ENCODE results near the gene POR. TPM values are rescaled to one million over a fixed set of nuclear protein-coding genes. Genes with fewer than 3 reads are reported as not detected.

Gene POR
- total RNA-seq, 1 donor from 2014 or later = 45.7 TPM

DNA sequence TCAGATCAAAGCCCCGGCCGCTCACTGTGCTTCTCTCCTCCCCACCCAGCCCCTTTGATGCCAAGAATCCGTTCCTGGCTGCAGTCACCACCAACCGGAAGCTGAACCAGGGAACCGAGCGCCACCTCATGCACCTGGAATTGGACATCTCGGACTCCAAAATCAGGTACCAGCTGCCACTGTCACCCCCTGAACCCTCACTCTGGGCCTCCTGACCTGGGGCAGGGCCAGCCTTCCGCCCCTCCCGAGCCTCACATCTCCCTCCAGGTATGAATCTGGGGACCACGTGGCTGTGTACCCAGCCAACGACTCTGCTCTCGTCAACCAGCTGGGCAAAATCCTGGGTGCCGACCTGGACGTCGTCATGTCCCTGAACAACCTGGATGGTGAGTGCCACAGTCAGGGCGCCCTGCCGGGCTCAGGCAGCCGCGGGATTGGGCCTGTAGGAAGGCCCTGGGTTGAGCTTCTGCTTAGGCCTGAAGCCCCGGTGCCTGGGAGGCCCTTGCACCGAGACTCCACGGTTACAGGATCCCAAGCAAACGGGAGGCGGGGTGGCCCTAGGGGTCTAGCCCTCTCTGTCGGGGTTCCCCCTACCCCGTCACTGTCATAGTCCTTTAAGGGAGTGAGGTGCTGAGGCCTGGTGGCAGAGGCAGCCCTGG is 68.6 kb downstream of the POR start:
- DNase-seq = peak; percentile 38
- intact Hi-C loops (cut with micrococcal nuclease) = no loop called here
- ATAC-seq = no peak

DNA sequence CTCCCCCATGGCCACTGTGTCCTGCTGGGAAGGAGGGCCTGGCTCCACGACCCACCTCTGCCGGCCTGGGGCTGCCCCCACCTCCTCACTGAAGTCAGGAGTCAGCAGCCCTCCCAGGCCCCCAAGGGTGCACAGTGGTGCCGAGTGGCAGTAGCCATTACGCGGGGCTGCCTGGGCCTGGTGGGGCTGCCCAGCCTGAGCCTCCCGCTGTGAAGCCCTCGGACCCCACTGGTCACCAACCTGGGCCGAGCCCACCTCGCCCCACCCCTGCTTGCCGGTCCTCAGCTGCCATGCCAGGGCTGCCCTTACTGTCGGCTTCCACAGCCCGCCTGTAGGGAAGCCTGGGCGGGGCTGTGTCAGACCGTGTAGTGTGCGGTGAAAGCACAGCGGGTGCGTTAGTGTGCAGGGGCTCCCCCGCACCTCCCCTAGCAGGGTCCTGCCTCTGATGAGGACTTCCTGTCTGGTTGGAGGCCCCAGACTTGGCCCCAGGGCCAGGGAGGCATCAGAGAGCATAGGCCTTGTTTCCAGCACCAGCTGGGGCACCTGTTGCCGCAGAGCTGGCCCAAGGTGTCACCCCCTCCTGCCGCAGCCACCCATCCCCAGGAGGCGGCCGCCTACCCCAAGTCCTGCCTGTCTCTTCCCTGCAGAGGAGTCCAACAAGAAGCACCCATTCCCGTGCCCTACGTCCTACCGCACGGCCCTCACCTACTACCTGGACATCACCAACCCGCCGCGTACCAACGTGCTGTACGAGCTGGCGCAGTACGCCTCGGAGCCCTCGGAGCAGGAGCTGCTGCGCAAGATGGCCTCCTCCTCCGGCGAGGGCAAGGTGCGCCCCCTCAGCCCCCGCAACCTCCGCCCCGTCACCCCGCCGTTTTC is 69.4 kb downstream of the POR start:
- peak; percentile 36 for DNase-seq
- no peak for ATAC-seq
- intact Hi-C loops (cut with micrococcal nuclease) = no loop called here

DNA sequence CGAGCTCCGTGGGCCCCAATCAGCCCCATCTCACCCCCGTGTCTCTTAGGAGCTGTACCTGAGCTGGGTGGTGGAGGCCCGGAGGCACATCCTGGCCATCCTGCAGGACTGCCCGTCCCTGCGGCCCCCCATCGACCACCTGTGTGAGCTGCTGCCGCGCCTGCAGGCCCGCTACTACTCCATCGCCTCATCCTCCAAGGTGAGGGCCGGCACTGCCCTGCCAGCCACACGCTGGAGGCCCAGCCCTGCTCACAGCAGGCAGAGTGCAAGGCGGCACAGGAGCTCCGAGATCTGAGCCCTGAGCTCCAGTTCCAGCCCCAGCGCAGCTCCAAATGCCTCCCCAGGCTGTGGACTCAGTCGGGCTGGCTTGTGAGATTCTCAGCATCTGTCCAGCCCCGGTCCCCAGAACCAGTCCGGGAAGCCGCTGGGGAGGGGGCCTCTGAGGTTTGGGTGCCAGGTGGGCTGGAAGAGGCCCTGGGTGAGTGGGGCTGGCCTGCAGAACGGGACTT is 70.1 kb downstream of the POR start:
- no peak for ATAC-seq
- intact Hi-C loops (cut with micrococcal nuclease) = no loop called here
- peak; percentile 27 for DNase-seq

DNA sequence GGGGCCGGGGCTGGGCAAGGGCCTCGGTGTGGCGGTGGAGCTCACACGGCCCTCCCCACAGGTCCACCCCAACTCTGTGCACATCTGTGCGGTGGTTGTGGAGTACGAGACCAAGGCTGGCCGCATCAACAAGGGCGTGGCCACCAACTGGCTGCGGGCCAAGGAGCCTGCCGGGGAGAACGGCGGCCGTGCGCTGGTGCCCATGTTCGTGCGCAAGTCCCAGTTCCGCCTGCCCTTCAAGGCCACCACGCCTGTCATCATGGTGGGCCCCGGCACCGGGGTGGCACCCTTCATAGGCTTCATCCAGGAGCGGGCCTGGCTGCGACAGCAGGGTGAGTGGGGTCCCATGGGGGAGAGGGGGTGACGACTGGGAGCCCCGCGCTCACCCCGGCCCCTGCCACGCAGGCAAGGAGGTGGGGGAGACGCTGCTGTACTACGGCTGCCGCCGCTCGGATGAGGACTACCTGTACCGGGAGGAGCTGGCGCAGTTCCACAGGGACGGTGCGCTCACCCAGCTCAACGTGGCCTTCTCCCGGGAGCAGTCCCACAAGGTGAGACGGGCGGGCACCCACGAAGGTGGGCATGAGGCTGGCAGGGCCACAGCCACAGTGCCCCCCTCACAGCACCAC is 70.7 kb downstream of the POR start:
- intact Hi-C loops (cut with micrococcal nuclease) = no loop called here
- peak; percentile 73 for DNase-seq
- no peak for ATAC-seq

DNA sequence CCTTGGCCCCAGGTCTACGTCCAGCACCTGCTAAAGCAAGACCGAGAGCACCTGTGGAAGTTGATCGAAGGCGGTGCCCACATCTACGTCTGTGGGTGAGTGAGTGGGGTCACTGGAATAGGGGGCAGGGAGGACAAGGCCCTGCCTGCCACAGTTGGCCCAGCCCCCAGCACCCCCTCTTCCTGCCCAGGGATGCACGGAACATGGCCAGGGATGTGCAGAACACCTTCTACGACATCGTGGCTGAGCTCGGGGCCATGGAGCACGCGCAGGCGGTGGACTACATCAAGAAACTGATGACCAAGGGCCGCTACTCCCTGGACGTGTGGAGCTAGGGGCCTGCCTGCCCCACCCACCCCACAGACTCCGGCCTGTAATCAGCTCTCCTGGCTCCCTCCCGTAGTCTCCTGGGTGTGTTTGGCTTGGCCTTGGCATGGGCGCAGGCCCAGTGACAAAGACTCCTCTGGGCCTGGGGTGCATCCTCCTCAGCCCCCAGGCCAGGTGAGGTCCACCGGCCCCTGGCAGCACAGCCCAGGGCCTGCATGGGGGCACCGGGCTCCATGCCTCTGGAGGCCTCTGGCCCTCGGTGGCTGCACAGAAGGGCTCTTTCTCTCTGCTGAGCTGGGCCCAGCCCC is 71.3 kb downstream of the POR start:
- no peak for ATAC-seq
- intact Hi-C loops (cut with micrococcal nuclease) = no loop called here

DNA sequence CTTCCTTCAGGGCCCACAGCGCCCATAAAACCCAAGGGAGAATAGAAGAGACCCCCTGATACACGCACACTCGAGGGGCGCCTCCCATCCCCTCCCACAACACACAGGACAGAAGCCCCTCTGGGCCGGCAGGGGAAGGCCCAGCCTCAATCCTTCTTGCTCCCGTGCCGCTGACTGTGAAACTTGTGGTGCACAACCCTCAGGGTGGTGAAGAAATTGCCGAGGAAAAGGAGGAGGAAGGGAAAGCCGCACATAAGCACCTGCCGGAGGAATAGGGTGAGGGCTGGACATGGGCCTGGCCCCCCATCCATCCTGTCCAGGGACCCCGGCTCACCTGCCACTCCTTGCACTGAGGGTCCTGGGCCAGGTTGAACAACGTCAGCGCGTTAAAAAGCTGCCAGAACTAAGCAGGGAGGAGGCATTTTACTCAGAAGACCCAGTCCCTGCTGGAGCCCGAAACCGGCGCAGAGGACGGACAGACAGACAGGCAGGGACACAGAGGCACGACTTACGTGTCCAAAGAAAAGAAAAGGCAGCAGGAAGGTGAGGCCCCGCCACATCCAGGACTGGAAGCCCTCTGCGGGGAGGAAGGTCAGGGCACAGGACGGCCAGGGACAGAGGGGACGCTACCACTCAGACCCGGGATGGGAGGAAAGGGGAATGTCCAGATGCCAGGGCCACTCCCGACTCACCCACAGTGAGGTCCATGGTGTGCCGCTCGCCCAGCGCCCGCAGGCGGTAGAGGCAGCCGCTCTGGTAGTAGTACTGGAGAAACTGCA is 72.3 kb downstream of the POR start:
- ATAC-seq (no peak), DNase-seq (peak; percentile 38)
- intact Hi-C loops (cut with micrococcal nuclease) = no loop called here

More for the DNA sequence above, 71.3 kb downstream of the POR start:
- DNase-seq = peak; percentile 30

DNA sequence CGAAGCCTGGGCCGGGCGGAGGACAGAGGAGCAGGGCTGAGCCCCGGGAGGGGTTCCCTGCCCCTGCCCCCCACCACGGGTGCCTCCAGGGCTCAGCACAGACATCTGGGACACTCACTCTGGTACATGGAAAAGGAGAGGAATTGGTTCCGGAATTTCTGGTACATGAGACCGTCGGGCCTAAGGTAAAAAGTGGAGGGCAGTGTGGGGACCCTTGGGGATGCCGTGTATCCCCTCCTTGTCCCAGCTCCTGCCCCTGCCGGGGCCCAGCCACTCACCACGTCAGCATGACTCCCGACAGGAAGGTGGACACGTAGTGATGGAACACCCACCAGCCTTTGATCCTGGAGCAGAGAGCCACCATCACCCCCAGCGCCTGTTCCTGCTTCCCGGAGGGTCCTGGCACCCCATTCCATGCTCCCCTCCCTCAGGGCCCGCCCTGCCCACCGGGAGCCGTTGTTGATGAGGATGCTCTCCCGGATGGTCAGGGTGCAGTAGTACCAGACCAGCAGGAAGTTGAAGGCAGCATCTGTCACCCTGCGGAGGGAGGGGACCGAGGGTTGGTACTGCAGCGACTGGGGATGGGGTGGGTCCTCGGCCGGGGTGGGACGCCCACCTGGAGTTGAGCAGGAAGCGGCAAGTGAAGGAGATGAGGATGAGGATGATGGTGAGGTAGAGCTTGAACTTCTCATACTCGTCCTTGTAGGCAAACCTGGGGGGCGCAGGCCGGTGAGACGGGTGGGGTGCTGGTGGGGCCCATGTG is 73.0 kb downstream of the POR start:
- peak; percentile 28 for DNase-seq
- intact Hi-C loops (cut with micrococcal nuclease) = no loop called here
- no peak for ATAC-seq

DNA sequence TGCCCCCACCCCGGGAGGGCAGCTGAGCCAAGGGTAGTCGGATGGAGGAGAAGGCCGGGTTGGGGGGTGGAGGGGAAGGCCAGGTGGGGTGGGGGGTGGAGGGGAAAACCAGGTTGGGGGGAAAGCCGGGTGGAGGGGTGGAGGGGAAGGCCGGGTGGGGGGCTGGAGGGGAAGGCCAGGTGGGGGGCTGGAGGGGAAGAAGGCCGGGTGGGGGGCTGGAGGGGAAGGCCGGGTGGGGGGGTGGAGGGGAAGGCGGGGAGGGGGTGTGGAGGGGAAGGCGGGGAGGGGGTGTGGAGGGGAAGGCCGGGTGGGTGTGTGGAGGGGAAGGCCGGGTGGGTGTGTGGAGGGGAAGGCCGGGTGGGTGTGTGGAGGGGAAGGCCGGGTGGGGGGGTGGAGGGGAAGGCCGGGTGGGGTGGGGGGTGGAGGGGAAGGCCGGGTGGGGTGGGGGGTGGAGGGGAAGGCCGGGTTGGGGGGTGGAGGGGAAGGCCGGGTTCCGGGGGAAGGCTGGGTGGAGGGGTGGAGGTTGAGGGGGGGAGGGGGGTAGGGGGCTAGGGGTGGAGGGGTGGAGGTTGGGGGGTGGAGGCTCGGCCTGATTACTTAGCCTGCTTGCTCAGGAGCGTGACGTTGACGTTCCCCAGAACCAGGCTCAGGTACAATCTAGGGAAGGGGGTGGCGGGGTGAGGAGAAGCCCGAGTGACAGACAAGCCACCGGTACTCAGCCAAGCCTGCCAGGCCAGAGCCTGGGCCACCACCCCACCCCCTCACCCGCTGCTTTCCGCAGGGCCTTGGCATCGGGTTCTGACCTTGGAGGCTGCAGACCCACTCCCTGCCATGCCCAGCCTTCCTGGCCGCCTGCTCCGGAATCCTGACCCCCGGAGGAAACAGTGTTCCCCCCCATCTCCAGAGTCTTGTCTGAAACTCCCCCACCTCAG is 73.9 kb downstream of the POR start:
- ATAC-seq (peak; percentile 73), DNase-seq (peak; percentile 88)

DNA sequence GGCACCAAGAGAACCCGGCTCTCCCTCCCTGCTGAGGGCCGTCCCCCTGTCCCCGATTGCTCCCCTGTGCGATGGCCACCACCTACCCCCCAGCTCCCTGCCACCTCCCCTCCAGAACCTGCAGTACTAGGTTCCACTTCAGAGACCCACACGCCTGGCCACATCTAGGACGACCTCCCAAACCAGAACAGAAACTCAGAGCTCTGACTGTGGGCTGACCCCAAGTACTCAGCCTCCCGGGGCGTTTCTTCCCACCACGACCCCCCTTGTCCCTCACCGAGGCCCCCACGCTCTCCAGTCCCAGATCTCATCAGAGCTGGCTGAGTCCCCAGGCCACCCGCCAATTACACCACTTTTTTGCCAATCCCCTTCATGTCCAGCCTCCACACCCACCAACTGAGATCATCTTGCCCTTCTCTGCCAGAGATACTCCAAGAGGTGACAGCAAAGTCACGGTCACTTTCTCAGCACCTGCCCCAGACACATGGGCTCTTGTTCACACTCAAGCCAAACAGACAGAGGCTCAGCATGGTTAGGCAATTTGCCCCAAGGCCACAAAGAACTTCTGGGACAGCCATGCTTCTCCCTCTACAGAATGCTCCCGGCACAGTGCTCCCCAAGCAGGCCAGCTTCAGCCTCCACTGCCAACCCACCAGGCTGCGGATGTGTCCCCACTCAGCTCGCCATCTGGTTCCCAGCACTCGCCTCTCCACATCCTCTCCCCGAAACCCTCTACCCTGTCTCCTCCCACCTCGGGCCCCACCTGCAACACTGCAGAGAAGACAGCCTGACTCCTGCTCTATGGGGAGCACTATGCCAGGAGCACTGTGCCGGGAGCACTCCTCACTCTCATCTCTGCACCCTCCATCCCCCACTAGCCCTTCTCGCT is 74.8 kb downstream of the POR start:
- peak; percentile 46 for ATAC-seq
- peak; percentile 78 for DNase-seq
- intact Hi-C loops (cut with micrococcal nuclease) = no loop called here

More for the DNA sequence above, 73.9 kb downstream of the POR start:
- intact Hi-C loops (cut with micrococcal nuclease) = no loop called here

DNA sequence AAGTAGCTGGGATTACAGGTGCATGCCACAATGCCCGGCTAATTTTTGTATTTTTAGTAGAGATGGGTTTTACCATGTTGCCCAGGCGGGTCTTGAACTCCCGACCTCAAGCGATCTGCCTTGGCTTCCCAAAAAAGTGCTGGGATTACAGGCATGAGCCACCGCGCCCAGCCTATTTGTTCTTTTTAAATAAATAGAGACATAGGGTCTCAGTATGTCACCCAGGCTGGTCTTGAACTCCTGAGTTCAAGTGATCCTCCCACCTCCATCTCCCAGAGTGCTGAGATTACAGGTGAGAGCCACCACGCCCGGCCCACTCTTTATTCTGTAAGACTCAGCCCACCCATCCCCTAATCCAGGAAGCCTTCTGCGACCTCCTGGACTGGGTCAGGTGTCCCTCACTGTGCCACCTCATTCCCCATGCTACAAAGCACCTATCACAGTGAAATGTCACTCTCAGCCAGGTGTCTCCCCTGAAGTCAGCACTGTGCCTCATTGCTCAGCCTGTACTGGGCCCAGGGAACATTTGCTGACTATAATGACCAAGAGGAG is 76.7 kb downstream of the POR start:
- no peak for ATAC-seq
- intact Hi-C loops (cut with micrococcal nuclease) = no loop called here
- DNase-seq = no peak

DNA sequence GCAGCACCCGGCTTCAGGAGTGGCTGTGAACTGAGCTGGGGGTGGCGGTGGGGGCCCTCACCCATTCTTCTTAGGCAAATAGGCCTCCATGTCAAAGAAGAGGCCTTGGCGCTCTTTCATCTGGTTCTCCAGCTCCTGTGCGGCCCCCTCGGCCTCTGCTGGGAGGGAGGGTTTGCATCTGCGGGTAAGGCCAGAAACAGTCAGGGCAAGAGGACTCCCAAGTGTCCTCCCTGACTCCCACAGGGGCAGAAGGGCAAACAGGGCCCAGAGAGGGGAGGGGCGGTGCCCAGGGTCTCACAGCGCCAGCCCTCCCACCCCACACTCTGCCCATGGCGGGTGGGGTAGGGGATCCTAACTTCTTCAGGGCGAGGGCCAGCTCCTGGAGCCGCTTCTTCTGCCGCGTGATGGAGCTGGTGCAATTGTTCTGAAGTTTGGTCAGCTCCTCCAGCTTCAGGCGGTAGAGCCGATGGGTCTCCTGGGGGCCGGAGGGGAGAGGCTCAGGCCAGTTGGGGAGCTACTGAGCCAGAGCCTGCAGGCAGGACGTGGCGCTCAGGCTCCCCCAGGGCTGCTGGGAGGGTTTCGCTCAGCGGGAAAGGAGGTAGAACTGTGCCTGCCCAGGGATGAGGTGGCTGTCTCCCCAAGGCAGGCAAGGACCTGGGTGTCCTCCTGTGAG is 77.3 kb downstream of the POR start:
- peak; percentile 49 for DNase-seq
- intact Hi-C loops (cut with micrococcal nuclease) = no loop called here
- ATAC-seq = no peak

DNA sequence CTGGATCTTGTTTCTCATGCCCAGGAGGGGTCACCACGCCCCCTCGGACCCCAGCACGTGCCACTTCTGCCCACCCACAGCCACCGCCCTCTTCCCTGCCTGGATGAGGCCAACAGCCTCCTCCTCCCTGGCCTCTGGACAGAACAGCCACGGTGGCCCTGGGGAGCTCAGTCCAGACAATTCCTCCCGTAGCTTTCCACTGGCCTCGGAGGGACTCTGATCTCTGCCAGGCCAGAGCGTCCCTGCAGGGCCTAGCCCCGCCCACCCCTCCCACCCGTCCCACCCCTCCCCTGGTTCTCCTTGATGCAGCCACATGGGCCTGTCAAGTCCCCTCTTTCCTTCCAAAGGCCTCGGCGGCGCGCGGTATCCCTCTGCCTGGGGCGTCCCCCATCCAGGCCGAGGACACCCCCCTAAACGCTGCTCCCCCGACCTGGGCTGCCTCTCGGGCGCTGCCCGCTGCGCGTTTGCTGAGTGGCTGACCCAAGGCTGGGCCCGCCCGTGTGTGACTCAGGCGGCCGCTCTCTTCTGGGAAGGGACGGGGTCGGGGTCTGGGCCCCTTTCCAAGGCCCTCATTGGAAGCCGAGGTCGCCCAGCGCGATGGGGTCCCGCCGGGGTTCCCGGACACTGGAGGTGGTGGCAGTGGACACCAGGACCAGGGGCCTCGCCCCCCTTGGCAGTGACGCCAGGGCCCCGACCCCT is 78.9 kb downstream of the POR start:
- peak; percentile 43 for ATAC-seq
- intact Hi-C loops (cut with micrococcal nuclease) = no loop called here
- peak; percentile 84 for DNase-seq

DNA sequence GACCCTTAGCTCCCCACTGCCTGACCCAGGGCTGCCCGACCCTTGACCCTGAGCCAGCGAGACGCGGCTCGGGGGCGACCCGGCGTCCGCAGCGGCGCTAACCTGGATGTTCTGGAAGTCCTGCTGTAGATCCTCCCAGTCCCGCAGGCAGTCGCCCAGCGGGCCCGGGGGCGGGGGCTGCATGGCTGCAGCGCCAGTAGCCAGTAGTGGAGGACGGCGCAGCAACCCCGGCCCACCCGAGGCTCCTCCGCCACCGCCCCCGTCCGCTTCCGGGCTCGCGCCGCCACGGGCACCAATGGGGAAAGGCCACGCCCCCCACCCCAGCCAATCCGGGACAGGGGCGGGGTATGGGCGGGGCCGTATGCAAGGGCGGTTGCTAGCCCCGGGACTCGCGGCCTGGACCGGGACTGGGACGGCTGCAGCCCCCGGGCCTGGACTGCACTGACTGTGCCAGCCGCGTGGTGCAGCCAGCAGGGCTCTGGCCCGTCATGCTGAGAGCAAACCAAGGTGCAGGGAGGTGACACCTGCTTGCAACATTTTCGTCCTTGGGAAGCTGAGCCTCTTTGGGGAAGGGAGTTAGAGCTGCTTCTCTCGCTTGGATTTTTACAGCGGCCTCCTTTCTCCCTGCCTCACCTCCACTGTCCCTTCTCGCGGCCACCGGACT is 79.6 kb downstream of the POR start, which contains the start of gene TMEM120A:
TSS of gene TMEM120A (minus strand) at position 208 of the 664 bp plus-strand sequence. CDS start at position 183, 25 bp downstream.
- intact Hi-C loops (cut with micrococcal nuclease) = no loop called here
- DNase-seq (peak; percentile 99), ATAC-seq (peak; percentile 89)

DNA sequence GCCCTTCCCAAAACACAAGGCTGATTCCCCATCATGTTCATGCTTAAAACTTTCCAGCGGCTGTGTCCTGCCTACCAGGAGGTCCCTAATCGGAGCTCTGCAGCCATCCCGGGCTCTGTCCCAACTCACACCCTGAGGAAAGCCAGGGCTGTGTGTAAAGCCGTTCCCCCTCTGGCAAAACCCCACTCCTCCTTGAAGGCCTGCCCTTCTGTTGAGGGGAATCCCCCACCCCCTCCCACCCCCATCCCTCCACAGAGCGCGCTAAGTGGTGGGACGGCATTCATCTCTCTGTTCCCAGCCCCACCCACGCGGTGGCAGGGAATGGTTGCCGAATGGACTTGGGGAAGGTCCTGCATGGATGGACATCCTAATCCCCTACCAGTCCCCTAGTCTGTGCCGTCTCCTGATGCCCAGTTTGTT is 80.1 kb downstream of the POR start:
- ATAC-seq (peak; percentile 1), DNase-seq (peak; percentile 41)
- intact Hi-C loops (cut with micrococcal nuclease) = no loop called here

Measured in left ventricle myocardium superior (tissue), 1 donor.